ENCODE data around the gene GATA2.

Gene GATA2

GRCh38 chr3:128503164-128503651 lies 10.2 kb upstream of the GATA2 start:
- Histone ChIP-seq H3K27ac (ENCODE audit: insufficient read depth in 1 of 2, low read depth in 1 of 2, low read length in 2 of 2, poor library complexity in 1 of 2, severe bottlenecking in 2 of 2) (no peak overlapping the region), H3K9me3 (ENCODE audit: control extremely low read depth in 1 of 5, control insufficient read depth in 4 of 5, insufficient read depth in 2 of 5, low read depth in 1 of 5, low read length in 4 of 5) (no peaks in the 10 kb centered on the region), H3K4me3 (ENCODE audit: control insufficient read depth in 1 of 7, extremely low read depth in 1 of 7, insufficient read depth in 4 of 7, low read depth in 2 of 7, low read length in 6 of 7) (no peak overlapping the region), H3K4me1 (ENCODE audit: control extremely low read depth in 1 of 4, control insufficient read depth in 4 of 4, insufficient read depth in 4 of 4, low read length in 3 of 4) (peaks cover 0 to 5% (median 1%) of the 10 kb centered on the region in 4 experiments), H3K36me3 (ENCODE audit: control insufficient read depth in 4 of 4, insufficient read depth in 4 of 4, low read length in 3 of 4) (peaks cover 0 to 3% (median 0%) of the 10 kb centered on the region in 4 experiments), H3K27me3 (replicated peaks in 2 of 5; ENCODE audit: control insufficient read depth in 4 of 5, insufficient read depth in 5 of 5, low read length in 4 of 5) (no peaks in the 10 kb centered on the region)
- ChIA-PET CTCF (interaction anchor here (1.1 to 2.5 kb wide), 8 partner anchors 10 to 104 kb away, joined by 3 to 7 read pairs (median 4); partner anchors contain the start of gene GATA2), POLR2A (no interaction called here)
- peak in 1 of 3 donors; percentile 39 for DNase-seq
- 93% methylated on average over 9 of the region's 12 CpGs for WGBS (ENCODE audit: insufficient coverage)

- POLR2A ChIA-PET, result no interaction called here
- CTCF ChIA-PET, result interaction anchor here (1.1 to 2.5 kb wide), 6 partner anchors 9 to 105 kb away, joined by 3 to 7 read pairs (median 4); partner anchors contain the start of gene GATA2
- H3K27me3 ChIP-seq (replicated peaks in 2 of 5; ENCODE audit: control insufficient read depth in 4 of 5, insufficient read depth in 5 of 5, low read length in 4 of 5), result no peaks in the 10 kb centered on the region
These were observed 9.7 kb upstream of the GATA2 start for GRCh38 chr3:128502712-128503111.

GRCh38 chr3:128501431-128501830 lies 8.4 kb upstream of the GATA2 start:
- peaks cover 0 to 17% (median 11%) of the 10 kb centered on the region in 4 experiments for H3K4me1 ChIP-seq (ENCODE audit: control extremely low read depth in 1 of 4, control insufficient read depth in 4 of 4, insufficient read depth in 4 of 4, low read length in 3 of 4)
- WGBS (ENCODE audit: insufficient coverage), result 100% methylated on average over 1 of the region's 3 CpGs
- CTCF ChIA-PET, result interaction anchor here (1.1 to 1.5 kb wide), 4 partner anchors 60 to 81 kb away, joined by 3 to 5 read pairs (median 4); no protein-coding TSS in a partner anchor

More at GRCh38 chr3:128502712-128503111, 9.7 kb upstream of the GATA2 start:
- no peaks in the 10 kb centered on the region for H3K9me3 ChIP-seq (ENCODE audit: control extremely low read depth in 1 of 5, control insufficient read depth in 4 of 5, insufficient read depth in 2 of 5, low read depth in 1 of 5, low read length in 4 of 5)
- peaks cover 0 to 8% (median 3%) of the 10 kb centered on the region in 4 experiments for H3K4me1 ChIP-seq (ENCODE audit: control extremely low read depth in 1 of 4, control insufficient read depth in 4 of 4, insufficient read depth in 4 of 4, low read length in 3 of 4)
- H3K4me3 ChIP-seq (ENCODE audit: control insufficient read depth in 1 of 7, extremely low read depth in 1 of 7, insufficient read depth in 4 of 7, low read depth in 2 of 7, low read length in 6 of 7), result no peak overlapping the region
- DNase-seq, result no peak
- H3K27ac ChIP-seq (ENCODE audit: insufficient read depth in 1 of 2, low read depth in 1 of 2, low read length in 2 of 2, poor library complexity in 1 of 2, severe bottlenecking in 2 of 2), result no peak overlapping the region
- peaks cover 0 to 3% (median 0%) of the 10 kb centered on the region in 4 experiments for H3K36me3 ChIP-seq (ENCODE audit: control insufficient read depth in 4 of 4, insufficient read depth in 4 of 4, low read length in 3 of 4)
- no CpG with 5 or more reads among the region's 5 CpGs for WGBS (ENCODE audit: insufficient coverage)

GRCh38 chr3:128500556-128500955 lies 7.6 kb upstream of the GATA2 start:
- Histone ChIP-seq H3K4me1 (ENCODE audit: control extremely low read depth in 1 of 4, control insufficient read depth in 4 of 4, insufficient read depth in 4 of 4, low read length in 3 of 4) (peaks cover 0 to 25% (median 15%) of the 10 kb centered on the region in 4 experiments), H3K27me3 (replicated peaks in 2 of 5; ENCODE audit: control insufficient read depth in 4 of 5, insufficient read depth in 5 of 5, low read length in 4 of 5) (no peaks in the 10 kb centered on the region), H3K4me3 (ENCODE audit: control insufficient read depth in 1 of 7, extremely low read depth in 1 of 7, insufficient read depth in 4 of 7, low read depth in 2 of 7, low read length in 6 of 7) (no peak overlapping the region), H3K27ac (ENCODE audit: insufficient read depth in 1 of 2, low read depth in 1 of 2, low read length in 2 of 2, poor library complexity in 1 of 2, severe bottlenecking in 2 of 2) (no peak overlapping the region), H3K36me3 (ENCODE audit: control insufficient read depth in 4 of 4, insufficient read depth in 4 of 4, low read length in 3 of 4) (peaks cover 0 to 3% (median 0%) of the 10 kb centered on the region in 4 experiments), H3K9me3 (ENCODE audit: control extremely low read depth in 1 of 5, control insufficient read depth in 4 of 5, insufficient read depth in 2 of 5, low read depth in 1 of 5, low read length in 4 of 5) (no peaks in the 10 kb centered on the region)
- ChIA-PET POLR2A (interaction anchor here (0.6 kb wide), 1 partner anchor 81 kb away, joined by 3 read pairs; no protein-coding TSS in a partner anchor), CTCF (interaction anchor here (1.2 to 1.5 kb wide), 2 partner anchors 61 to 82 kb away, joined by 3 read pairs; no protein-coding TSS in a partner anchor)
- DNase-seq, result no peak
- no CpG with 5 or more reads among the region's 4 CpGs for WGBS (ENCODE audit: insufficient coverage)

More at GRCh38 chr3:128501431-128501830, 8.4 kb upstream of the GATA2 start:
- DNase-seq, result no peak
- peaks cover 0 to 3% (median 0%) of the 10 kb centered on the region in 4 experiments for H3K36me3 ChIP-seq (ENCODE audit: control insufficient read depth in 4 of 4, insufficient read depth in 4 of 4, low read length in 3 of 4)
- H3K9me3 ChIP-seq (ENCODE audit: control extremely low read depth in 1 of 5, control insufficient read depth in 4 of 5, insufficient read depth in 2 of 5, low read depth in 1 of 5, low read length in 4 of 5), result no peaks in the 10 kb centered on the region
- H3K4me3 ChIP-seq (ENCODE audit: control insufficient read depth in 1 of 7, extremely low read depth in 1 of 7, insufficient read depth in 4 of 7, low read depth in 2 of 7, low read length in 6 of 7), result no peak overlapping the region
- no peaks in the 10 kb centered on the region for H3K27me3 ChIP-seq (replicated peaks in 2 of 5; ENCODE audit: control insufficient read depth in 4 of 5, insufficient read depth in 5 of 5, low read length in 4 of 5)
- H3K27ac ChIP-seq (ENCODE audit: insufficient read depth in 1 of 2, low read depth in 1 of 2, low read length in 2 of 2, poor library complexity in 1 of 2, severe bottlenecking in 2 of 2), result no peak overlapping the region
- POLR2A ChIA-PET, result interaction anchor here (0.7 to 1.0 kb wide), 2 partner anchors 55 to 396 kb away, joined by 3 to 4 read pairs; no protein-coding TSS in a partner anchor

GRCh38 chr3:128499724-128500275 lies 6.8 kb upstream of the GATA2 start:
- Histone ChIP-seq H3K4me3 (ENCODE audit: control insufficient read depth in 1 of 7, extremely low read depth in 1 of 7, insufficient read depth in 4 of 7, low read depth in 2 of 7, low read length in 6 of 7) (no peak overlapping the region), H3K27me3 (replicated peaks in 2 of 5; ENCODE audit: control insufficient read depth in 4 of 5, insufficient read depth in 5 of 5, low read length in 4 of 5) (no peaks in the 10 kb centered on the region), H3K36me3 (ENCODE audit: control insufficient read depth in 4 of 4, insufficient read depth in 4 of 4, low read length in 3 of 4) (peaks cover 0 to 3% (median 0%) of the 10 kb centered on the region in 4 experiments), H3K9me3 (ENCODE audit: control extremely low read depth in 1 of 5, control insufficient read depth in 4 of 5, insufficient read depth in 2 of 5, low read depth in 1 of 5, low read length in 4 of 5) (no peaks in the 10 kb centered on the region), H3K4me1 (ENCODE audit: control extremely low read depth in 1 of 4, control insufficient read depth in 4 of 4, insufficient read depth in 4 of 4, low read length in 3 of 4) (peaks cover 0 to 30% (median 17%) of the 10 kb centered on the region in 4 experiments), H3K27ac (ENCODE audit: insufficient read depth in 1 of 2, low read depth in 1 of 2, low read length in 2 of 2, poor library complexity in 1 of 2, severe bottlenecking in 2 of 2) (no peak overlapping the region)
- no peak for DNase-seq
- ChIA-PET POLR2A (no interaction called here), CTCF (interaction anchor here (0.7 to 5.7 kb wide), 14 partner anchors 9 to 117 kb away, joined by 3 to 63 read pairs (median 4); no protein-coding TSS in a partner anchor)
- WGBS (ENCODE audit: insufficient coverage), result 100% methylated on average over 3 of the region's 4 CpGs

GRCh38 chr3:128498901-128499530 lies 6.0 kb upstream of the GATA2 start:
- Histone ChIP-seq H3K9me3 (ENCODE audit: control extremely low read depth in 1 of 5, control insufficient read depth in 4 of 5, insufficient read depth in 2 of 5, low read depth in 1 of 5, low read length in 4 of 5) (no peaks in the 10 kb centered on the region), H3K4me3 (ENCODE audit: control insufficient read depth in 1 of 7, extremely low read depth in 1 of 7, insufficient read depth in 4 of 7, low read depth in 2 of 7, low read length in 6 of 7) (no peak overlapping the region), H3K27ac (ENCODE audit: insufficient read depth in 1 of 2, low read depth in 1 of 2, low read length in 2 of 2, poor library complexity in 1 of 2, severe bottlenecking in 2 of 2) (no peak overlapping the region), H3K4me1 (ENCODE audit: control extremely low read depth in 1 of 4, control insufficient read depth in 4 of 4, insufficient read depth in 4 of 4, low read length in 3 of 4) (peaks cover 2 to 38% (median 20%) of the 10 kb centered on the region in 4 experiments), H3K27me3 (replicated peaks in 2 of 5; ENCODE audit: control insufficient read depth in 4 of 5, insufficient read depth in 5 of 5, low read length in 4 of 5) (peaks cover 0 to 2% (median 0%) of the 10 kb centered on the region in 5 experiments), H3K36me3 (ENCODE audit: control insufficient read depth in 4 of 4, insufficient read depth in 4 of 4, low read length in 3 of 4) (peaks cover 0 to 3% (median 0%) of the 10 kb centered on the region in 4 experiments)
- DNase-seq, result no peak
- WGBS (ENCODE audit: insufficient coverage), result 95% methylated on average over 9 of the region's 15 CpGs
- ChIA-PET POLR2A (no interaction called here), CTCF (interaction anchor here (0.7 to 5.7 kb wide), 19 partner anchors 8 to 118 kb away, joined by 3 to 63 read pairs (median 4); no protein-coding TSS in a partner anchor)
